Nephron progenitor cell (in vitro differentiated cells): ENCODE data around the gene LILRA5.
"Not testable (repeated sequence)": the region's sequence is repeated elsewhere in the genome, so short reads cannot be mapped to it uniquely, and the experiment has no call there.

Experiments used
- DNase-seq: peaks from one replicate; pipeline ENCODE4 v3.0.0; 2021
- H3K27ac Mint-ChIP-seq: 2 replicates; pipeline ENCODE4 v1.8.0; 2021; ENCODE audit warnings: mild to moderate bottlenecking, moderate library complexity, mixed read lengths
- H3K27me3 Mint-ChIP-seq: 2 replicates; pipeline ENCODE4 v1.8.0; 2021; ENCODE audit warnings: mild to moderate bottlenecking, low read depth, mixed read lengths; ENCODE audit not compliant: poor library complexity
- H3K36me3 Mint-ChIP-seq: 2 replicates; pipeline ENCODE4 v1.8.0; 2021; ENCODE audit warnings: low read depth, mixed read lengths
- H3K4me1 Mint-ChIP-seq: 2 replicates; pipeline ENCODE4 v1.8.0; 2021; ENCODE audit warnings: mixed read lengths
- H3K4me3 Mint-ChIP-seq: 2 replicates; pipeline ENCODE4 v1.8.0; 2021; ENCODE audit warnings: mild to moderate bottlenecking, moderate library complexity, mixed read lengths
- H3K9me3 Mint-ChIP-seq: 2 replicates; pipeline ENCODE4 v1.8.0; 2021; ENCODE audit warnings: mild to moderate bottlenecking, moderate library complexity, mixed read lengths
- TF ChIP-seq, protein P1 (sequence below): fragments of 200-600 bp; sonication (generic); IDR thresholded peaks from 2 replicates; pipeline ENCODE4 v1.5.0; 2021; ENCODE audit warnings: antibody characterized with exemption

Gene LILRA5

DNA sequence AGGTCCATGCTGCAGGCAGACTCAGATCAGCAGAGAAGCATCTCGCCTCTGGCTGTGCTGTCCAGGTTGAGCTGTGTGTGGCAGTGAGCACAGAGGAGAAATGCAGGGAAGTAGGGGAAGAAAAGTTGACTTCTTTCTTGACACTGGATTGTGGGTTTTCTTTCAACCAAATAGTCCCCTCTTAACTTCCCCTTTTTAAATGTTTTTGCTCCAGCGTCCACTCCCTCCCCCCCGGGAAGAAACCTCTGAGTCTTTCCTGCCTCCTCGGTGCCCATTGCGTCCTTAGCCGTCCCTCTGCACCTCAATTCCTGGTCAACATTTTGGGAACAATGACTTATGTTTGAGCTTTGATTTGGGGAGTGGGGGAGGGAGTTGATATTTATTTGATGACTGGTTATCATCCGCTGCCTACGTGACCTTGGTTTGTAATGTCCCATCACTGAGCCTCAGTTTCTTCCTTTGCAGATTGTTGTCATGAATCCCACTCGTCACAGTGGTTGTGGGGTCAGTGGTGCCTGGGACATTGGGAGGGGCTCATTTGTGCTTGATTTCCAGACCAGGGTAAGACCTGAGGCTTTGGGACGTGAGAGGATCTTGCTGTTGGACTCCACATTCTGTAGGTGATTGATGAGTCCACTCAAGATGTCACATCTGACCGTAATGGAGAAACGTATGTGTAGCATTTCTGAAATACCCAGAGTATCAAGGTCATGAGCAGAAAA, 31.8 kb downstream of the LILRA5 start, which contains the start of gene LILRB2:
TSS of gene LILRB2 (minus strand) at position 104 of the 722 bp plus-strand sequence. CDS start 614 bp downstream, outside the sequence.
- TF ChIP-seq, protein P1, sequence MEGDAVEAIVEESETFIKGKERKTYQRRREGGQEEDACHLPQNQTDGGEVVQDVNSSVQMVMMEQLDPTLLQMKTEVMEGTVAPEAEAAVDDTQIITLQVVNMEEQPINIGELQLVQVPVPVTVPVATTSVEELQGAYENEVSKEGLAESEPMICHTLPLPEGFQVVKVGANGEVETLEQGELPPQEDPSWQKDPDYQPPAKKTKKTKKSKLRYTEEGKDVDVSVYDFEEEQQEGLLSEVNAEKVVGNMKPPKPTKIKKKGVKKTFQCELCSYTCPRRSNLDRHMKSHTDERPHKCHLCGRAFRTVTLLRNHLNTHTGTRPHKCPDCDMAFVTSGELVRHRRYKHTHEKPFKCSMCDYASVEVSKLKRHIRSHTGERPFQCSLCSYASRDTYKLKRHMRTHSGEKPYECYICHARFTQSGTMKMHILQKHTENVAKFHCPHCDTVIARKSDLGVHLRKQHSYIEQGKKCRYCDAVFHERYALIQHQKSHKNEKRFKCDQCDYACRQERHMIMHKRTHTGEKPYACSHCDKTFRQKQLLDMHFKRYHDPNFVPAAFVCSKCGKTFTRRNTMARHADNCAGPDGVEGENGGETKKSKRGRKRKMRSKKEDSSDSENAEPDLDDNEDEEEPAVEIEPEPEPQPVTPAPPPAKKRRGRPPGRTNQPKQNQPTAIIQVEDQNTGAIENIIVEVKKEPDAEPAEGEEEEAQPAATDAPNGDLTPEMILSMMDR, result no peak
- Mint-ChIP-seq H3K36me3 (no peaks in the 10 kb centered on the region), H3K27ac (no peak within 1 kb of the TSS), H3K27me3 (peaks cover 35% of the 10 kb centered on the region), H3K4me3 (no peak within 1 kb of the TSS), H3K4me1 (no peaks in the 10 kb centered on the region), H3K9me3 (peaks cover 26% of the 10 kb centered on the region)
- no peak for DNase-seq

DNA sequence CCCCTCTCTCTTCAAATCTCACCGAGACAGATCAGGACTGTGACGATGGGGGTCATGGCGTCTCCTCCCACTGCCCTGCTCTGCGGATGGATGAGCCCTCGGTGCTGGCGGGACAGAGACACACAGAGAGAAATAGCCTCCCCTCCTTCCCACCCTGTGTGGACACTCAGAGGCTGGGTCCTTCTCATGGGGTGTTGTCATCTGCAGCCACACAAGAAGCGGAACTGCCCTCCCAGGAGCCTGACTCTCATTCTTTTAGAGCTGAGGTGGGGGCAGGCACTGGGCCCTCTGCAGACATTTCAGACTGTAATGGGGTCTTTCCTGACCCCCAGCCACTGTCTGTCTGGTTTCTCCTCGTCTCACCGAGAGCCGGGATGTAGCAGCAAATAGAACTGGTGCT, 32.5 kb downstream of the LILRA5 start:
- DNase-seq, result not testable (repeated sequence)

DNA sequence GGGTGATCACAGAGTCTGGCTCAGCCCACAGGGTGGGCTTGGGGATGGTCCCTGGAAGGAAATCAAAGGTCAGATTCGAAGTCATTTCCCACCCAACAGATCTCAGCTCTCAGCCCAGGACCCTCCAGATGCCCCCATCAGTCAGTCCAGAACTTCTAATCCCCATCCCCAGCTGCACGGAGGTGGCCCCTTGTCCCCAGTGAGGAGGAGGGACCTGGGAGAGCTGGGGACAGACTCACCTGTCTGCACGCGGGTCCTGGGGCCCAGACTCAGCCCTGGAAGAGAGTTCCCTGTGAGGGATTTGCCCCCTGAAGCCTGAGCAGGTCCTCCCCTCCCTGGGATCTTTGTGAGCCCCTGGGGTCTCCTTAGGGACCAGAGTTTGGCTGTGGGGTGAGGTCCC, 32.9 kb downstream of the LILRA5 start:
- H3K9me3 Mint-ChIP-seq, result peaks cover 26% of the 10 kb centered on the region
- H3K27me3 Mint-ChIP-seq, result peaks cover 35% of the 10 kb centered on the region
- not testable (repeated sequence) for H3K27ac Mint-ChIP-seq, DNase-seq, H3K4me3 Mint-ChIP-seq, H3K36me3 Mint-ChIP-seq, H3K4me1 Mint-ChIP-seq

More for the DNA sequence above, 32.5 kb downstream of the LILRA5 start:
- H3K27ac Mint-ChIP-seq, H3K36me3 Mint-ChIP-seq, H3K4me3 Mint-ChIP-seq, H3K4me1 Mint-ChIP-seq: not testable (repeated sequence)
- H3K27me3 Mint-ChIP-seq, result peaks cover 35% of the 10 kb centered on the region
- H3K9me3 Mint-ChIP-seq, result peaks cover 26% of the 10 kb centered on the region

DNA sequence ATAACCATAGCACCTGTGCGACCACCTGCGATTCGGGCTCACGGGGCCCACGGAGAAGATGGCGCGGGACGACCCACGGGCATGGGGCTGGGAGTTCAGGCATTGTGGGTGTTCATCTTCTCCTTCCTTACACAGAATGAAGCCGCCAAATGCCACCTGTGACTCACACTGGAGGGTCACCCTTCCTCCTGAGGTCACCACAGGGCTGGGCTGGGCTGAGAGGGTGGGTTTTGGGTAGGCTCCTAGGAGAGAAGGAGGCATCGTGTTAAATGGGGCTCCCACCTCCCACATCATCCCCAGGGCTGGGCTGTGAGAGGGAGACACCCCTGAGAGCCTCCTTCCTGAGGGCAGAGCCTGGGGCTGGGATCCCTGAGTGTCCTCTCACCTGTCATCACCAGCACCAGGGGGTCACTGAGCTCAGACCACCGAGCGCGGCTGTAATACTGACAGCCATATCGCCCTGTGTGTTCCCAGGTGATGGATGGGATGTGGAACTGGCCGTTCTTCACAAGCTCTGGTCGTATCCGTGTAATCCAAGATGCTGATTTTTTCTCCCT, 33.5 kb downstream of the LILRA5 start:
- no peak for DNase-seq
- Mint-ChIP-seq H3K4me3 (no peak overlapping the region), H3K27ac (no peak overlapping the region), H3K4me1 (no peaks in the 10 kb centered on the region), H3K9me3 (peaks cover 21% of the 10 kb centered on the region), H3K27me3 (peaks cover 35% of the 10 kb centered on the region), H3K36me3 (no peaks in the 10 kb centered on the region)
- TF ChIP-seq, protein P1, result no peak

DNA sequence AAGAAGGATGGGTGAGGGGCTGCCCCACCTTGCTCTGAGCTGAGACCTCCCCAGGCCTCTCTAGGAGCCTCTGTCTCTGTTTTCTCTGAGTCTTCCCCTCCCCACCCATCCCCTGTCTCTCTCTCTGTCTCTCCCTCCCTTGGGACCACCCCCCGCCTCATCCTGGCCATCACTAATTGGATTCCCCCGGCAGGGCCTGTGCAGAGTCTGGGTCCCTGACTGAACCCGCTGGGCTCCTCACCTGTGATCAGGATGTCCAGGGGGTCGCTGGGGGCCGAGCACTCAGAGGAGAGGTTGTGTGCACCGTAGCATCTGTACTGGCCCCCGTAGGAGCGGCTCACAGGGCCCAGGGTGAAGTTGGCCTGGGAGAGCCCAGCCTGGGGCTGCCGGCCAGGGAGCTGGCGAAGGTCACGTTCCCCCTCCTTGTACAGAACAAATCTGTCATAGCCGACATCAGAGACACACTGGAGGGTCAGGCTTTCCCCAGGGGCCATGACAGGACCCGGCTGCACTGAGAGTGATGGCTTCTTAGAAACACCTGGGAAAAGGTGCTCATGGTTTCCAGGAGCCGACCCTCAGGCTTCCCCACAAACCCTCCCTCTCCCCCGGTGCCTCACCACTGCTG, 34.3 kb downstream of the LILRA5 start:
- H3K4me3 Mint-ChIP-seq, H3K36me3 Mint-ChIP-seq, DNase-seq, H3K4me1 Mint-ChIP-seq, H3K27ac Mint-ChIP-seq: not testable (repeated sequence)
- H3K27me3 Mint-ChIP-seq, result peaks cover 34% of the 10 kb centered on the region
- peaks cover 21% of the 10 kb centered on the region for H3K9me3 Mint-ChIP-seq

DNA sequence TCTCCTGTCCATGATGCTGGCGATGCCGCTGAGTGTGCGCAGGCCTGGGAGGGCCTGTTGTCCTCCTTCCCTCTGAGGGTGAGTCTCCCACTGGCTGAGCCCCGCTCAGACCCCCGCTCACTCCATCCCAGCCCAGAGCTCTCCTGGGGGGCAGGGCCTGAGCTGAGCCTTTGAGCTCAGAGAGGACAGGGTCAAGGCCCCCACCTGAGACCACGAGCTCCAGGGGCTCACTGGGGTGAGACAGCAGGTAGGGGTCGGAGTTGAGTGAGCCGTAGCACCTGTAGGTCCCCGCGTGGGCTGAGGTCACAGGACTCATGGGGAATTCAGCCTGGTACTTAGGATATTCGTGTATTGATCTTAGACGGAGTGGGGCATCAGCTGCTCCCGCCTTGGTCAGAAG, 34.9 kb downstream of the LILRA5 start:
- H3K27me3 Mint-ChIP-seq, result peaks cover 34% of the 10 kb centered on the region
- DNase-seq, H3K27ac Mint-ChIP-seq, H3K4me1 Mint-ChIP-seq, H3K36me3 Mint-ChIP-seq, H3K4me3 Mint-ChIP-seq: not testable (repeated sequence)
- peaks cover 17% of the 10 kb centered on the region for H3K9me3 Mint-ChIP-seq

DNA sequence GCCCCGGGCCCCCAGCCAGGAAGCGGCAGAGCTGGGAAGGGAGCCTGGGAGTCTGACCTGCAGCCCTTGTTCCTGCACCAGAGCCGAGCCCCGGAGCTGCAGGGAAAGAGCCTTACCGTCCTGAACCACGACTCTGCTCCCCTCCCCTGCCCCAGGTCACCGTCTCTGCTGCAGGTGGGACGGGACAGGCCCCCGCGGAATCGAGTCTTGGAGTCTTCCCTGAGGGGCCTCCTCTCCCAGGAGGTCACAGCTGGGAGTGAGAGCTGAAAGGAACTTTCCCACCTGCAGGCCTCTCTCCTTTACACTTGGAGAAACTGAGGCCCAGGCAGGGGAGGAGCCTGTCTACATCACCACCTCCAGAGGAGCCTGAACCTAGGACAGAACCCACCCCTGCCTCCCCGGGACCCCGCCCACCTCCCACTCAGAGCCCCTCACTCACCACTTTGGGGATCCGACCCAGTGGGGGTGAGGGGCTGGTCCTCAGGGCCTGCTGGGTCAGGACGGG, 35.8 kb downstream of the LILRA5 start:
- not testable (repeated sequence) for H3K36me3 Mint-ChIP-seq, H3K27ac Mint-ChIP-seq, H3K4me1 Mint-ChIP-seq, H3K4me3 Mint-ChIP-seq, DNase-seq
- H3K27me3 Mint-ChIP-seq, result peaks cover 35% of the 10 kb centered on the region
- peaks cover 11% of the 10 kb centered on the region for H3K9me3 Mint-ChIP-seq

DNA sequence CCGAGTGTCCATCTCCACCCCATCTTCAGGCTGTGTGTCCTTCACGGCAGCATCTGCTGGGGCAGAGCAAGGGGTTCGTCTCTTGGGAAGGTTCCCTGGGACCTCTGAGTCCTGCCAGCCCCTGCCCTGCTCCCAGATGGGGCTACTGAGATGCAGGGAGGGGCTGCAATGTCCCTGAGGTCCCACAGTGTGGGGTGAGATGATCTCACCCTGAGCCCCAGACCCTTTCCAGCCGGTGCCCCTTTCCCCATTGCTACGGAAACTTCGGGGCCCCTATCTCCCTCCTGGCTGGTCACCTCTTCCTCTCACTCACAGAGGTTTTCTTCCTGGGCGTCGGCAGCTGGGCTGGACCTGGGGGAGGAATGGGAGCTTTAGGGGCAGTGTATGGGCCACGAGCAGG, 37.0 kb downstream of the LILRA5 start:
- no peak overlapping the region for H3K4me3 Mint-ChIP-seq
- H3K27ac Mint-ChIP-seq, result no peak overlapping the region
- DNase-seq, result no peak
- TF ChIP-seq, protein P1, result no peak
- no peaks in the 10 kb centered on the region for H3K4me1 Mint-ChIP-seq
- no peaks in the 10 kb centered on the region for H3K36me3 Mint-ChIP-seq
- peaks cover 4% of the 10 kb centered on the region for H3K9me3 Mint-ChIP-seq
- H3K27me3 Mint-ChIP-seq, result peaks cover 36% of the 10 kb centered on the region

DNA sequence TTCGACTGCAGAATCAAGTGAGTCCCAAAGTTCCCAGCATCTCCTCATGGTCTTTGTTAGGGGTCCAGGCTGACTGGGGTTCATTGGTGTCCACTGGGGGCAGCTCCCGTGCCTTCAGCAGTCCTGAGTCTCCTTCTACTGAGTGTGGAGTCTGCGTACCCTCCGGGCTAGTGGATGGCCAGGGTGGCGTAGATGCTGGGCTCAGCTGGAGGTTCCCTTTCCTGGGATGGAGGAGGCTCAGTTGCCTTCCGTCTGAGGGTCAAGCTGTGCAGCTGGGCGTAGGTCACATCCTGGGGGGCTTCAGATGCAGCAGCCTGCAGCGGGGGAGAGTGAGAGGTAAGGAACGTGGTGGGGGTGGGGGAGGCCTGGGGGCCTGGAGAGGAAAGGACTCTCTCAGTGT, 38.5 kb downstream of the LILRA5 start:
- peaks cover 23% of the 10 kb centered on the region for H3K27me3 Mint-ChIP-seq
- not testable (repeated sequence) for H3K36me3 Mint-ChIP-seq, H3K27ac Mint-ChIP-seq, H3K4me1 Mint-ChIP-seq, H3K9me3 Mint-ChIP-seq, DNase-seq, H3K4me3 Mint-ChIP-seq
